Stomach (tissue), 9 donors: ENCODE results near the gene SCN7A. TPM values are rescaled to one million over a fixed set of nuclear protein-coding genes. Genes with fewer than 3 reads are reported as not detected.
A peak's percentile ranks its signal among the peaks of the same experiment; 100 is the strongest.

ENCODE experiments used
- DNase-seq, 2 donors: peaks; one replicate each; pipeline versions ENCODE4 v3.0.0 to v3.0.0-alpha.2; 2013 to 2019
- H3K27ac ChIP-seq, 5 donors: fragments of 200-600 bp in 4 of 5; sonication (generic) in 4 of 5; one replicate each; pipeline ENCODE4 v1.5.1; 2013 to 2019; ENCODE audit warnings: mild to moderate bottlenecking in 1 of 5, moderate library complexity in 1 of 5
- H3K27me3 ChIP-seq, 3 donors: fragments of 200-600 bp; sonication (generic); one replicate each; pipeline ENCODE4 v1.5.1; 2017 to 2019; ENCODE audit warnings: mixed run types in 1 of 3
- H3K36me3 ChIP-seq, 4 donors: fragments of 200-600 bp; sonication (generic); 1 replicate in 3 of 4; 2 replicates in 1 of 4; pipeline ENCODE4 v1.5.1; 2016 to 2019
- H3K4me1 ChIP-seq, 4 donors: fragments of 200-600 bp; sonication (generic); one replicate each; pipeline ENCODE4 v1.5.1; 2016 to 2019
- H3K4me3 ChIP-seq, 4 donors: fragments of 200-600 bp; sonication (generic) in 3 of 4; one replicate each; pipeline ENCODE4 v1.5.1; 2016 to 2019; ENCODE audit warnings: mild to moderate bottlenecking in 1 of 4
- H3K9me3 ChIP-seq, 4 donors: fragments of 200-600 bp; sonication (generic); one replicate each; pipeline ENCODE4 v1.5.1; 2016 to 2019
- EP300 ChIP-seq: sonication (generic); formaldehyde crosslinking; IDR thresholded peaks from one replicate; pipeline ENCODE4 v1.6.1; 2017; ENCODE audit warnings: antibody characterized with exemption
- POLR2A ChIP-seq, 4 donors: fragments of 450-650 bp; IDR thresholded peaks; one replicate each; pipeline ENCODE4 v1.6.1; 2016; ENCODE audit warnings: antibody characterized with exemption in 4 of 4, control low read depth in 2 of 4, mild to moderate bottlenecking in 1 of 4, moderate library complexity in 1 of 4
- POLR2AphosphoS5 ChIP-seq, 3 donors: sonication (generic); formaldehyde crosslinking; IDR thresholded peaks; one replicate each; pipeline ENCODE4 v1.6.1; 2016; ENCODE audit warnings: antibody characterized with exemption in 3 of 3
- WGBS, 5 donors: extraction: QIAGEN DNeasy Blood & Tissue Kit in 3 of 5; methylation state at CpG; one replicate each; pipeline versions ENCODE4 v1.1.5 to v1.1.7; 2013 to 2018; 5-methylcytosine and 5-hydroxymethylcytosine counted together
- intact Hi-C: fragments of 100-400 bp; cut with DNase I; formaldehyde crosslinking; loops from one replicate; pipeline ENCODE4 v1.15.1; 2023; ENCODE audit warnings: low total_unique reads
- polyA plus RNA-seq, 3 donors: library from polyadenylated mRNA; stranded (reverse); fragments of 200-250 nt; gene quantifications; one replicate each; pipeline ENCODE4 v1.2.3, GENCODE V29; 2013
- total RNA-seq, 5 donors: library from RNA; depleted of rRNA; stranded (reverse); fragments of >200 nt; gene quantifications; one replicate each; pipeline versions ENCODE4 v1.1.0 to v1.2.3, GENCODE V29; 2014 to 2016
- TF ChIP-seq, protein P1 (sequence below), 7 experiments: fragments of 450-650 bp in 4 of 7; fragments of 200-600 bp in 3 of 7; sonication (generic) in 3 of 7; IDR thresholded peaks; one replicate each; pipeline ENCODE4 v1.5.1; 2016 to 2019; ENCODE audit warnings: antibody characterized with exemption in 7 of 7, control low read depth in 2 of 7, mild to moderate bottlenecking in 1 of 7
- donor health status: healthy with polysubstance abuse.
- donor health status: Bipolar disorder and iron deficiency.
- donor health status: healthy.

The SCN7A gene
- total and polyA plus RNA-seq, 8 donors, result 0.19 to 148 (median 10.9) TPM

DNA sequence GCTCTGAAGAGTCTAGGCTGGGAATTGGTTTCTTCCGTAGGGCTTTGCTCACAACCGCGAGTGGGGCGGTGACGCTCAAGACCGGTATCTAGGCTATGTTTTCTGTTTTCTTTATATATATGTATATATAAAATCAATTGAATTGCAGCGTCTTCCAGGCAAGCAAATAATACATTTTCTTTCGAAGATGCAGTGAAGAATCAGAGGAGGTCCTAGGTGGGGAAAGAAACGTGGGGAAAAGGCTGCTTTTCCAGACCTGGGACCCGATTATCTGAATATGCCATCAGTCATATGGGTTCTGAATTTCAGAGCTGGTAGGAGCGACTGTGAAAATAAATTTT is 117.6 kb downstream of the SCN7A start:
- H3K27me3 ChIP-seq, result peaks cover 0 to 13% (median 0%) of the 10 kb centered on the region in 3 donors
- H3K9me3 ChIP-seq, result no peaks in the 10 kb centered on the region
- intact Hi-C loops, result no loop called here
- peaks cover 8 to 22% (median 17%) of the 10 kb centered on the region in 4 donors for H3K4me1 ChIP-seq
- H3K27ac ChIP-seq, result peak overlapping the region in 2 of 5 donors; percentile 8 to 63
- WGBS, 5 donors, result 5 to 11% (median 8%) methylated on average over 11 of the region's 11 CpGs
- peak overlapping the region; percentile 52 to 70 (median 58) for H3K4me3 ChIP-seq
- H3K36me3 ChIP-seq, result no peaks in the 10 kb centered on the region
- DNase-seq, result no peak
- TF ChIP-seq POLR2AphosphoS5 (IDR thresholded peaks at IDR 0.05), result no peak
- TF ChIP-seq, protein P1, sequence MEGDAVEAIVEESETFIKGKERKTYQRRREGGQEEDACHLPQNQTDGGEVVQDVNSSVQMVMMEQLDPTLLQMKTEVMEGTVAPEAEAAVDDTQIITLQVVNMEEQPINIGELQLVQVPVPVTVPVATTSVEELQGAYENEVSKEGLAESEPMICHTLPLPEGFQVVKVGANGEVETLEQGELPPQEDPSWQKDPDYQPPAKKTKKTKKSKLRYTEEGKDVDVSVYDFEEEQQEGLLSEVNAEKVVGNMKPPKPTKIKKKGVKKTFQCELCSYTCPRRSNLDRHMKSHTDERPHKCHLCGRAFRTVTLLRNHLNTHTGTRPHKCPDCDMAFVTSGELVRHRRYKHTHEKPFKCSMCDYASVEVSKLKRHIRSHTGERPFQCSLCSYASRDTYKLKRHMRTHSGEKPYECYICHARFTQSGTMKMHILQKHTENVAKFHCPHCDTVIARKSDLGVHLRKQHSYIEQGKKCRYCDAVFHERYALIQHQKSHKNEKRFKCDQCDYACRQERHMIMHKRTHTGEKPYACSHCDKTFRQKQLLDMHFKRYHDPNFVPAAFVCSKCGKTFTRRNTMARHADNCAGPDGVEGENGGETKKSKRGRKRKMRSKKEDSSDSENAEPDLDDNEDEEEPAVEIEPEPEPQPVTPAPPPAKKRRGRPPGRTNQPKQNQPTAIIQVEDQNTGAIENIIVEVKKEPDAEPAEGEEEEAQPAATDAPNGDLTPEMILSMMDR (IDR thresholded peaks at IDR 0.05), result no peak
- TF ChIP-seq POLR2A (IDR thresholded peaks at IDR 0.05), result no peak
- TF ChIP-seq EP300, result no peak

DNA sequence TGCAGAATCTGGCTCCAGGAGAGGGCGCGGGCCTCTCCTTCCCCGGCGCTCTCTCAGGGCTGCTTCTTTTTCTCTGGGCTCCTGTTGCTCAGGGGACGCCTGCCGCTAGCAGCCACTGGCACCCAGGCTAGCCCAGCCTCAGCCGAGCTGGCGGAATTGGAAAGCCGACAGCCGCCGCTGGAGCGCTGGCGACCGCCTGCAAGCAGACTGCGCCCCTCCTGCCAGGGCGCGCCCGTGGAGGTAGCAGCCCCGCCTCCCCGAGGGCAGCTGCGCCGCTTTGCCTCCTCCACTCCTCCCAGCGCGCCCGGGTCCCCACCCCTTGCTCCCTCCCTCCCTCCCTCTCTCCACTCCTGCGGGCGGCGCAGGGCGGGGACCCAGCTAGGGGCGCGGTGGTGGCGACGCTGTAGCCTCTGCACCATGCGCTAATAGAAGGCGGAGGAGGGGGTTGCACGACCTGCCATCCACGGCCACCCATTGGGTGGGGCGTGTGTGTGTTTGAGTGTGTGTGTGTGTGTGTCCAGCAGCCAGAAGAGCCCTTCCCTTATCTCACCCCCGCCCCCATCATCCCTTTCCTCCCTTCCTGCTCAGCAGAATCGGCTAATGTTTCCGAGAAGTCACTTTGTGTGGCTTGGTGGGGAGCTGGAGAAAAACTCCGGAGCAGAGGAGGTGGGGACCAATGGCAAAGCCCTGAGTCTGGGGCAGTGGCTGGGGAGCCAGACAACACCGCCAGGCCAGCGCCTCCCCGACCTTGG is 118.1 kb downstream of the SCN7A start, which contains the start of gene SCN9A:
Gene SCN9A, minus strand, starts transcription at position 209 of the 752 bp plus-strand sequence. CDS start 64,188 bp downstream, outside the sequence.
- WGBS, 5 donors, result 0 to 1% (median 1%) methylated on average over 24 to 45 of the region's 45 CpGs
- Histone ChIP-seq H3K9me3 (no peaks in the 10 kb centered on the region), H3K27ac (peak within 1 kb of the TSS in 3 of 5 donors; percentile 8 to 63 (median 31)), H3K4me3 (peak within 1 kb of the TSS; percentile 52 to 70 (median 58)), H3K27me3 (peaks cover 0 to 13% (median 0%) of the 10 kb centered on the region in 3 donors), H3K4me1 (peaks cover 8 to 22% (median 17%) of the 10 kb centered on the region in 4 donors), H3K36me3 (no peaks in the 10 kb centered on the region)
- intact Hi-C loops, result no loop called here
- TF ChIP-seq POLR2AphosphoS5 (IDR thresholded peaks at IDR 0.05), result peak in 1 of 3 donors; percentile 17
- TF ChIP-seq, protein P1 (IDR thresholded peaks at IDR 0.05), result no peak
- DNase-seq, result peak; percentile 69 to 95

DNA sequence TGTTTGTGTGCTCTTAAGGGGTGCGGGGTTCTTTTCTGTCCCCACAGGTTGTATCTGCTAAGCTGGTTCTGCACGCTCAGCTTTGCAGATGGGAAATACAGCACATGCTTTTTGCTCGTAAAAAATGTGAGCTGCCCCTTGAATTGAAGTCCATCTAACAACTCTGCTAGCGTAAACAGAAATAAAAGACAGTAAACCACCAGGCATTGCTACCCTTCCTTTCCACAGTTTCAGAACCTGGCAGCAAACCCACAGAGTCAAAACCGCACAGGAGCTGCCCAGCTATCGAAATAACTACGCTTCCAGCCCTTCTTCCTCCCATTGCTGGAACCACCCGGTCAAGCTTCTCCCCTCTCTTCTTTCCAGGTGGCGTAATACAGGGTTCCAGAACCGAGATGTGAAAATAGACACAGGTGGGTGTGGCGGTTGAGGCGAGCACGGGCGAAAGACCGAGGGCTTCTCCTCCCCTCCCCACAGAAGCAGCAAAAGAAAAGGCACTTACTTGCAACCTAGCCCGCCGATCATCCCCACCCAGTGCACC is 118.8 kb downstream of the SCN7A start:
- TF ChIP-seq EP300, result no peak
- DNase-seq, result peak in 1 of 2 donors; percentile 51
- Histone ChIP-seq H3K4me1 (peaks cover 8 to 22% (median 17%) of the 10 kb centered on the region in 4 donors), H3K4me3 (peak overlapping the region; percentile 52 to 70 (median 58)), H3K36me3 (no peaks in the 10 kb centered on the region), H3K9me3 (no peaks in the 10 kb centered on the region), H3K27me3 (peaks cover 0 to 13% (median 0%) of the 10 kb centered on the region in 3 donors), H3K27ac (peak overlapping the region in 3 of 5 donors; percentile 8 to 63 (median 31))
- 0 to 3% (median 1%) methylated on average over 13 to 17 of the region's 17 CpGs for WGBS, 5 donors
- intact Hi-C loops, result no loop called here

DNA sequence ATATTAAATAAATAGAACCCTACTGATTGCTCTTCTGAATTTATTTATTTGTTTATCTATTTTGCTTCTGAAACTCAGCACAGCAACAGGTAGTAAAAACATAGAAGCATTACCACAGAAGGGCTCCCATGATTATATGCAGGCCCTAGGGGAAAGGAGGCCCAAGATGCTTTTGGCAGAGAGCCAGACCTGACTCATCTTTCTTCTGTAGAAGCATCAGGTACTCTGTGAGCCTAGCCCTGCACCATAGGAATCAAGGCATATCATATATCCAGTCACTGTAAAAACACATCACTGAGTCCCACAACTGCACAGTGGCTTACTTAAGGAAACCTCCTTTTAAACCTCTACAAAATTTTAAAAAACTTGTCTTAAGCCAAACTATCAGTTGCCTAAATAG is 120.1 kb downstream of the SCN7A start:
- no peaks in the 10 kb centered on the region for H3K36me3 ChIP-seq
- H3K4me3 ChIP-seq, result no peak overlapping the region
- no peak overlapping the region for H3K27ac ChIP-seq
- peaks cover 8 to 22% (median 17%) of the 10 kb centered on the region in 4 donors for H3K4me1 ChIP-seq
- intact Hi-C loops, result no loop called here
- no peak for TF ChIP-seq POLR2A (IDR thresholded peaks at IDR 0.05)
- no peak for TF ChIP-seq POLR2AphosphoS5 (IDR thresholded peaks at IDR 0.05)
- TF ChIP-seq, protein P1 (IDR thresholded peaks at IDR 0.05), result no peak
- TF ChIP-seq EP300, result no peak
- no peaks in the 10 kb centered on the region for H3K9me3 ChIP-seq
- H3K27me3 ChIP-seq, result peaks cover 0 to 13% (median 0%) of the 10 kb centered on the region in 3 donors
- DNase-seq, result peak in 1 of 2 donors; percentile 33

DNA sequence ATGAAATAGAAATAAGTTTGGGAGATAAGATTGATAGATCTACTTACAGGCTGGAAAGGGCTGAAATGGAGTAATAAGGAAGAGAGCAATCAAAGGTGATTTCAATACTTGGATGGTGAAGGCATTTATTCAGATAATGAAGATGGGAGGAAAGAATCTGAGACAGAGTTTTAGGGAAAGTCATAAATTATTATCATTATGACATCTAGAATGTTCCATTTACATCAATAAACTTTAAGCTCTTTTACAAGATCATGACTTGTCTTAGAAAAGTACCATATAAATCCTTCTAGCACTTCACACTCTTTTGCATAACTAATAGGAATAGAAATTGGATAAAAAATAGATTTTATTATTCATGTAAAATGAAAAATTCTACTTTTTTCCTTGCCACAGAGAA is 120.5 kb downstream of the SCN7A start:
- Histone ChIP-seq H3K27me3 (peaks cover 0 to 13% (median 0%) of the 10 kb centered on the region in 3 donors), H3K36me3 (no peaks in the 10 kb centered on the region), H3K4me1 (peaks cover 8 to 22% (median 17%) of the 10 kb centered on the region in 4 donors), H3K4me3 (no peak overlapping the region), H3K9me3 (no peaks in the 10 kb centered on the region), H3K27ac (no peak overlapping the region)
- TF ChIP-seq EP300, result no peak
- TF ChIP-seq, protein P1 (IDR thresholded peaks at IDR 0.05), result no peak
- TF ChIP-seq POLR2A (IDR thresholded peaks at IDR 0.05), result no peak
- TF ChIP-seq POLR2AphosphoS5 (IDR thresholded peaks at IDR 0.05), result no peak
- no peak for DNase-seq
- intact Hi-C loops, result no loop called here
